ENCODE measurements around the gene MPO.

Gene MPO

GRCh38 chr17:58264407-58265103 is 16.2 kb downstream of the MPO start:
- TF ChIP-seq CTCF (IDR thresholded peaks at IDR 0.05; ENCODE audit: low read depth, low read length), result no peak
- in situ Hi-C loops (cut with HindIII; ENCODE audit: low sequenced_read_pairs), result no loop called here
- H3K4me3 ChIP-seq (ENCODE audit: low read depth, low read length), result no peak overlapping the region
- no peak for DNase-seq (ENCODE audit: low read depth, low spot score)

- TF ChIP-seq CTCF (IDR thresholded peaks at IDR 0.05; ENCODE audit: low read depth, low read length), result no peak
- no peak for DNase-seq (ENCODE audit: low read depth, low spot score)
- H3K4me3 ChIP-seq (ENCODE audit: low read depth, low read length), result no peak overlapping the region
- in situ Hi-C loops (cut with HindIII; ENCODE audit: low sequenced_read_pairs), result no loop called here
These were observed 17.0 kb downstream of the MPO start for GRCh38 chr17:58263773-58264172.

GRCh38 chr17:58262149-58262548 is 18.6 kb downstream of the MPO start:
- in situ Hi-C loops (cut with HindIII; ENCODE audit: low sequenced_read_pairs), result no loop called here
- DNase-seq (ENCODE audit: low read depth, low spot score), result no peak
- H3K4me3 ChIP-seq (ENCODE audit: low read depth, low read length), result no peak overlapping the region
- TF ChIP-seq CTCF (IDR thresholded peaks at IDR 0.05; ENCODE audit: low read depth, low read length), result no peak

GRCh38 chr17:58254803-58255202 is 25.9 kb downstream of the MPO start:
- DNase-seq (ENCODE audit: low read depth, low spot score), result no peak
- in situ Hi-C loops (cut with HindIII; ENCODE audit: low sequenced_read_pairs), result no loop called here
- no peak overlapping the region for H3K4me3 ChIP-seq (ENCODE audit: low read depth, low read length)
- no peak for TF ChIP-seq CTCF (IDR thresholded peaks at IDR 0.05; ENCODE audit: low read depth, low read length)

- no peak for DNase-seq (ENCODE audit: low read depth, low spot score)
- in situ Hi-C loops (cut with HindIII; ENCODE audit: low sequenced_read_pairs), result no loop called here
- H3K4me3 ChIP-seq (ENCODE audit: low read depth, low read length), result no peak overlapping the region
- TF ChIP-seq CTCF (IDR thresholded peaks at IDR 0.05; ENCODE audit: low read depth, low read length), result no peak
These were observed 27.7 kb downstream of the MPO start for GRCh38 chr17:58253082-58253481.

- in situ Hi-C loops (cut with HindIII; ENCODE audit: low sequenced_read_pairs), result no loop called here
- DNase-seq (ENCODE audit: low read depth, low spot score), result no peak
- no peak overlapping the region for H3K4me3 ChIP-seq (ENCODE audit: low read depth, low read length)
- TF ChIP-seq CTCF (IDR thresholded peaks at IDR 0.05; ENCODE audit: low read depth, low read length), result no peak
These were observed 28.6 kb downstream of the MPO start for GRCh38 chr17:58252141-58252540.

Data from astrocyte of the spinal cord (primary cell).